ENCODE data around the gene FLRT2. TPM values are rescaled to one million over a fixed set of nuclear protein-coding genes. Genes with fewer than 3 reads are reported as not detected.

The FLRT2 gene
- total RNA-seq, 1 experiment from 2014 or later = 13.2 TPM

GRCh38 chr14:85581691-85582090 is 51.7 kb downstream of the FLRT2 start (continued):
- no peak for TF ChIP-seq ZNF219 (CRISPR knock-in tag; IDR thresholded peaks at IDR 0.05; ENCODE audit: borderline replicate concordance)

GRCh38 chr14:85583380-85583779 is 53.4 kb downstream of the FLRT2 start:
- Mint-ChIP-seq H3K4me3 (no peak overlapping the region), H3K27ac (no peak overlapping the region), H3K9me3 (no peaks in the 10 kb centered on the region), H3K4me1 (peaks cover 42% of the 10 kb centered on the region), H3K36me3 (no peaks in the 10 kb centered on the region), H3K27me3 (ENCODE audit: low read depth) (no peaks in the 10 kb centered on the region)
- POLR2A ChIA-PET = no interaction called here
- CTCF ChIA-PET = interaction anchor here (0.6 kb wide), 2 partner anchors 12 to 29 kb away, joined by 3 to 4 read pairs; no protein-coding TSS in a partner anchor
- DNase-seq (ENCODE audit: low spot score) (no peak), ATAC-seq (no peak)
- no peak for TF ChIP-seq OVOL2 (CRISPR knock-in tag; IDR thresholded peaks at IDR 0.05; ENCODE audit: borderline replicate concordance)
- TF ChIP-seq CREB1 (CRISPR knock-in tag; IDR thresholded peaks at IDR 0.05) = no peak
- TF ChIP-seq, protein P1, sequence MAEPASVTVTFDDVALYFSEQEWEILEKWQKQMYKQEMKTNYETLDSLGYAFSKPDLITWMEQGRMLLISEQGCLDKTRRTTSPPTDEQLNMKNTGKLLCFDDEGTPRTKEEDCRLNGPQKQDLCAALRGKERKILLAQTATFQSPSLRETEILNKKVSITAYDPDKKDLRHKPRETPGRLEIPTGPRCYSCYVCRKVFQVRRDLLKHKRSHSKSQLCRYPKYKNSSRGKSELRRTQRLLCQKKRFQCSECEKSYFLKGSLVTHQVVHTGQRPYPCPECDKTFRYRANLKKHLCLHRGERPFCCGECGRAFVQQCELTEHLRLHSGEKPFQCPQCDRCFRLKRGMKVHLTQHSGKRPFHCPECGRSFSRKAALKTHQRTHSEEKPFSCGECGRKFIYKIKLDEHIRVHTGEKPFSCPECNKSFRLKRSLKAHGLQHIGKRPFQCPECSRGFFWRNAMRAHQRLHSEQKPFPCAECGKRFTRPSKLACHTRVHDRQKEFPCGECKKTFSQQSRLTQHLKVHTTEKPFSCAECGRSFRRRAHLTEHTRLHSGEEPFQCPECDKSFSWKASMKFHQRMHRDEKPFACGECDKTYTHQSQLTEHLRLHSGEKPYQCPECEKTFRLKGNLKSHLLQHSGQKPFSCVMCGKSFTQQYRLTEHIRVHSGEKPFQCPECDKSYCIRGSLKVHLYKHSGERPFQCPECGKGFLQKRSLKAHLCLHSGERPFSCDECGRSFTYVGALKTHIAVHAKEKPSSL (CRISPR knock-in tag; conservative IDR thresholded peaks at IDR 0.05) = no peak
- TF ChIP-seq GRHL2 (CRISPR knock-in tag; IDR thresholded peaks at IDR 0.05; ENCODE audit: insufficient replicate concordance, severe bottlenecking) = no peak
- TF ChIP-seq ETV6 (CRISPR knock-in tag; IDR thresholded peaks at IDR 0.05) = no peak
- no peak for TF ChIP-seq FOXJ3 (CRISPR knock-in tag; IDR thresholded peaks at IDR 0.05; ENCODE audit: borderline replicate concordance)
- no peak for TF ChIP-seq ZBTB21 (CRISPR knock-in tag; IDR thresholded peaks at IDR 0.05; ENCODE audit: borderline replicate concordance)
- TF ChIP-seq, protein P2, sequence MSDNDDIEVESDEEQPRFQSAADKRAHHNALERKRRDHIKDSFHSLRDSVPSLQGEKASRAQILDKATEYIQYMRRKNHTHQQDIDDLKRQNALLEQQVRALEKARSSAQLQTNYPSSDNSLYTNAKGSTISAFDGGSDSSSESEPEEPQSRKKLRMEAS (CRISPR knock-in tag; IDR thresholded peaks at IDR 0.05) = no peak
- TF ChIP-seq, protein P3, sequence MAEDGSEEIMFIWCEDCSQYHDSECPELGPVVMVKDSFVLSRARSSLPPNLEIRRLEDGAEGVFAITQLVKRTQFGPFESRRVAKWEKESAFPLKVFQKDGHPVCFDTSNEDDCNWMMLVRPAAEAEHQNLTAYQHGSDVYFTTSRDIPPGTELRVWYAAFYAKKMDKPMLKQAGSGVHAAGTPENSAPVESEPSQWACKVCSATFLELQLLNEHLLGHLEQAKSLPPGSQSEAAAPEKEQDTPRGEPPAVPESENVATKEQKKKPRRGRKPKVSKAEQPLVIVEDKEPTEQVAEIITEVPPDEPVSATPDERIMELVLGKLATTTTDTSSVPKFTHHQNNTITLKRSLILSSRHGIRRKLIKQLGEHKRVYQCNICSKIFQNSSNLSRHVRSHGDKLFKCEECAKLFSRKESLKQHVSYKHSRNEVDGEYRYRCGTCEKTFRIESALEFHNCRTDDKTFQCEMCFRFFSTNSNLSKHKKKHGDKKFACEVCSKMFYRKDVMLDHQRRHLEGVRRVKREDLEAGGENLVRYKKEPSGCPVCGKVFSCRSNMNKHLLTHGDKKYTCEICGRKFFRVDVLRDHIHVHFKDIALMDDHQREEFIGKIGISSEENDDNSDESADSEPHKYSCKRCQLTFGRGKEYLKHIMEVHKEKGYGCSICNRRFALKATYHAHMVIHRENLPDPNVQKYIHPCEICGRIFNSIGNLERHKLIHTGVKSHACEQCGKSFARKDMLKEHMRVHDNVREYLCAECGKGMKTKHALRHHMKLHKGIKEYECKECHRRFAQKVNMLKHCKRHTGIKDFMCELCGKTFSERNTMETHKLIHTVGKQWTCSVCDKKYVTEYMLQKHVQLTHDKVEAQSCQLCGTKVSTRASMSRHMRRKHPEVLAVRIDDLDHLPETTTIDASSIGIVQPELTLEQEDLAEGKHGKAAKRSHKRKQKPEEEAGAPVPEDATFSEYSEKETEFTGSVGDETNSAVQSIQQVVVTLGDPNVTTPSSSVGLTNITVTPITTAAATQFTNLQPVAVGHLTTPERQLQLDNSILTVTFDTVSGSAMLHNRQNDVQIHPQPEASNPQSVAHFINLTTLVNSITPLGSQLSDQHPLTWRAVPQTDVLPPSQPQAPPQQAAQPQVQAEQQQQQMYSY (CRISPR knock-in tag; IDR thresholded peaks at IDR 0.05) = no peak
- TF ChIP-seq E2F5 (CRISPR knock-in tag; IDR thresholded peaks at IDR 0.05) = no peak
- no peak for TF ChIP-seq CBFB (CRISPR knock-in tag; IDR thresholded peaks at IDR 0.05; ENCODE audit: low read depth)
- no peak for TF ChIP-seq RELA (CRISPR knock-in tag; IDR thresholded peaks at IDR 0.05; ENCODE audit: borderline replicate concordance)
- no peak for TF ChIP-seq RORB (CRISPR knock-in tag; IDR thresholded peaks at IDR 0.05)
- no peak for TF ChIP-seq FOXK1 (CRISPR knock-in tag; IDR thresholded peaks at IDR 0.05)
- TF ChIP-seq ZNF423 (CRISPR knock-in tag; IDR thresholded peaks at IDR 0.05) = no peak
- no peak for TF ChIP-seq EMX1 (CRISPR knock-in tag; IDR thresholded peaks at IDR 0.05)
- no peak for TF ChIP-seq ZNF138 (CRISPR knock-in tag; conservative IDR thresholded peaks at IDR 0.05)
- TF ChIP-seq ZNF671 (CRISPR knock-in tag; IDR thresholded peaks at IDR 0.05) = no peak
- TF ChIP-seq SOX15 (CRISPR knock-in tag; IDR thresholded peaks at IDR 0.05) = no peak
